ENCODE measurements around the gene ANKRD29. TPM values are rescaled to one million over a fixed set of nuclear protein-coding genes. Genes with fewer than 3 reads are reported as not detected.
A peak's percentile ranks its signal among the peaks of the same experiment; 100 is the strongest.

ANKRD29 gene
- total and polyA plus RNA-seq, 2 of the 4 experiments (the other 2 are of a cell fraction), result 0.18 to 0.31 TPM

- H2BK5ac ChIP-seq (ENCODE audit: low read depth, low read length, poor library complexity, severe bottlenecking), result no peak overlapping the region
- 54% methylated on average over 8 of the region's 21 CpGs; no CpG with 5 or more reads in 1 of the 2 experiments for WGBS, 2 experiments (ENCODE audit: extremely low coverage in 2 of 2, insufficient read length in 1 of 2)
- no peak overlapping the region for H3K18ac ChIP-seq (ENCODE audit: low read depth, low read length)
- DNase-seq, result no peak
- ChIA-PET CTCF (no interaction called here), POLR2A (ENCODE audit: unreplicated experiment) (no interaction called here)
- ATAC-seq (ENCODE audit: low read depth), result no peak
- no peak for TF ChIP-seq CTCF (conservative IDR thresholded peaks at IDR 0.05; ENCODE audit: low read depth, low read length)
- TF ChIP-seq USF2 (IDR thresholded peaks at IDR 0.05; ENCODE audit: low read depth, low read length), result no peak
- no peak for TF ChIP-seq BHLHE40 (IDR thresholded peaks at IDR 0.05; ENCODE audit: low read depth, low read length)
- no peak for TF ChIP-seq RCOR1 (IDR thresholded peaks at IDR 0.05; ENCODE audit: insufficient replicate concordance, low read length)
- no peak for TF ChIP-seq NFE2L2 (IDR thresholded peaks at IDR 0.05; ENCODE audit: low read depth, low read length)
- TF ChIP-seq MAFK (IDR thresholded peaks at IDR 0.05; ENCODE audit: low read depth, low read length), result no peak
- no peak for TF ChIP-seq SMC3 (IDR thresholded peaks at IDR 0.05; ENCODE audit: low read depth, low read length)
- TF ChIP-seq RAD21 (IDR thresholded peaks at IDR 0.05; ENCODE audit: low read length), result no peak
- no peak for TF ChIP-seq POLR2A (IDR thresholded peaks at IDR 0.05; ENCODE audit: low read depth, low read length)
- no peak for TF ChIP-seq FOS (IDR thresholded peaks at IDR 0.05; ENCODE audit: low read depth, low read length)
- TF ChIP-seq CHD1 (IDR thresholded peaks at IDR 0.05; ENCODE audit: low read depth, low read length), result no peak
- no peak for TF ChIP-seq MAZ (IDR thresholded peaks at IDR 0.05; ENCODE audit: borderline replicate concordance, low read depth, low read length)
- H3K4ac ChIP-seq (ENCODE audit: low read depth, low read length), result no peak overlapping the region
- H3K27ac ChIP-seq (ENCODE audit: insufficient read depth, low read length), result no peak overlapping the region
- in situ Hi-C loops (cut with MboI; ENCODE audit: low sequenced_read_pairs), result no loop called here
- peaks cover 38% of the 10 kb centered on the region for H3K27me3 ChIP-seq (ENCODE audit: control insufficient read depth, insufficient read depth, low read length)
- H3K9me1 ChIP-seq (ENCODE audit: insufficient read depth, low read length), result peaks cover 8% of the 10 kb centered on the region
- H3K4me2 ChIP-seq (ENCODE audit: low read depth, low read length), result no peak overlapping the region
- no peak overlapping the region for H2AFZ ChIP-seq (replicated peaks; ENCODE audit: low read length, poor library complexity)
- no peak overlapping the region for H3K23ac ChIP-seq (ENCODE audit: low read depth, low read length)
- H4K20me1 ChIP-seq (ENCODE audit: insufficient read depth, low read length), result peaks cover 7% of the 10 kb centered on the region; the same call in 1 of the 2 replicates
- H4K5ac ChIP-seq (ENCODE audit: low read depth, low read length), result no peak overlapping the region
- no peak overlapping the region for H3K56ac ChIP-seq (ENCODE audit: extremely low read depth, insufficient read depth, low read length)
- no peak overlapping the region for H2BK15ac ChIP-seq (ENCODE audit: low read depth, low read length)
- no peak overlapping the region for H2BK20ac ChIP-seq (ENCODE audit: low read depth, low read length)
- peaks cover 10% of the 10 kb centered on the region for H3K4me1 ChIP-seq (ENCODE audit: control insufficient read depth, insufficient read depth, low read length)
- no peak overlapping the region for H4K91ac ChIP-seq (ENCODE audit: insufficient read depth, low read depth, low read length)
- no peak overlapping the region for H3K9ac ChIP-seq (ENCODE audit: low read depth, low read length)
- BruUV-seq (replicated peaks), result no TSS peak
- H2AK5ac ChIP-seq (ENCODE audit: low read depth, low read length), result peak overlapping the region; percentile 22; the same call in 1 of the 2 replicates
- H3K4me3 ChIP-seq (ENCODE audit: insufficient read depth, low read depth, low read length), result no peak overlapping the region
- intact Hi-C loops (cut with micrococcal nuclease), result no loop called here
- H4K8ac ChIP-seq (ENCODE audit: low read depth in 2 of 2, low read length in 2 of 2), result no peak overlapping the region
- H3K14ac ChIP-seq (replicated peaks; ENCODE audit: low read depth, low read length), result no peak overlapping the region
- H2AK9ac ChIP-seq (replicated peaks; ENCODE audit: low read depth, low read length, poor library complexity), result no peak overlapping the region
- no peak overlapping the region for H2BK120ac ChIP-seq (ENCODE audit: low read depth, low read length)
- peaks cover 3% of the 10 kb centered on the region for H3K9me3 ChIP-seq (ENCODE audit: control insufficient read depth, insufficient read depth, low read length)
- H3K79me1 ChIP-seq (ENCODE audit: low read depth in 1 of 2, low read length in 2 of 2), result no peaks in the 10 kb centered on the region
- dilution Hi-C loops (cut with HindIII; ENCODE audit: low sequenced_read_pairs, unreplicated experiment), result no loop called here
- no peaks in the 10 kb centered on the region for H3K36me3 ChIP-seq (ENCODE audit: control insufficient read depth, insufficient read depth, low read length)
Measured at GRCh38 chr18:23690505-23691068, 27.9 kb upstream of the ANKRD29 start.

All from IMR-90 (cell line).